Astrocyte of the spinal cord (primary cell): ENCODE results near the gene RAPGEF2.
"Not testable (repeated sequence)": the region's sequence is repeated elsewhere in the genome, so short reads cannot be mapped to it uniquely, and the experiment has no call there.

Experiments used
- DNase-seq: peaks from one replicate; pipeline ENCODE4 v3.0.0; 2011; ENCODE audit warnings: low read depth, low spot score
- H3K4me3 ChIP-seq: 2 replicates; pipeline ENCODE4 v1.5.1; 2011; ENCODE audit warnings: low read depth, mild to moderate bottlenecking, low read length, moderate library complexity
- in situ Hi-C: cut with HindIII; loops from 2 replicates; pipeline ENCODE4 v1.10.0; 2017; ENCODE audit warnings: low sequenced_read_pairs
- TF ChIP-seq, protein P1 (sequence below): IDR thresholded peaks from 2 replicates; pipeline ENCODE4 v1.5.1; 2012; ENCODE audit warnings: low read depth, mild to moderate bottlenecking, low read length, inconsistent platforms

The RAPGEF2 gene

DNA sequence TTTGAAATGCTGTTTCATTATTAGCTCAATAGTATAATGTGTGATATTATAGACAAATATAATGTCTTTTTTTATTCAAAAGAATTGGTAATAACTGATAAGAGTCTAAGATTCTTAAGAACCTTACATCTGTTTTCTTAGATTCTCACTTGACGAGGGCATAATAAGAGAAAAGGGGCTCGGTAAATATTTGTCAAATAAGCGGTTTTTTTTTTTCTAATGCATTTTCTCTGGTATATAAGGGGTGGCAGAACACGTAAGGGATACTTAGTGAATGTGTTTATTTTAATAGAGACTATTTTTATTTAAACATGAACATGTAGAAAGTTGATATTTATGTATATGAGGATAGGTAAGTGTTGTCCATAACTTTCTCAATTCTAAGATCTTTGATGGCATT lies 200.6 kb downstream of the RAPGEF2 start:
- no peak for DNase-seq
- TF ChIP-seq, protein P1, sequence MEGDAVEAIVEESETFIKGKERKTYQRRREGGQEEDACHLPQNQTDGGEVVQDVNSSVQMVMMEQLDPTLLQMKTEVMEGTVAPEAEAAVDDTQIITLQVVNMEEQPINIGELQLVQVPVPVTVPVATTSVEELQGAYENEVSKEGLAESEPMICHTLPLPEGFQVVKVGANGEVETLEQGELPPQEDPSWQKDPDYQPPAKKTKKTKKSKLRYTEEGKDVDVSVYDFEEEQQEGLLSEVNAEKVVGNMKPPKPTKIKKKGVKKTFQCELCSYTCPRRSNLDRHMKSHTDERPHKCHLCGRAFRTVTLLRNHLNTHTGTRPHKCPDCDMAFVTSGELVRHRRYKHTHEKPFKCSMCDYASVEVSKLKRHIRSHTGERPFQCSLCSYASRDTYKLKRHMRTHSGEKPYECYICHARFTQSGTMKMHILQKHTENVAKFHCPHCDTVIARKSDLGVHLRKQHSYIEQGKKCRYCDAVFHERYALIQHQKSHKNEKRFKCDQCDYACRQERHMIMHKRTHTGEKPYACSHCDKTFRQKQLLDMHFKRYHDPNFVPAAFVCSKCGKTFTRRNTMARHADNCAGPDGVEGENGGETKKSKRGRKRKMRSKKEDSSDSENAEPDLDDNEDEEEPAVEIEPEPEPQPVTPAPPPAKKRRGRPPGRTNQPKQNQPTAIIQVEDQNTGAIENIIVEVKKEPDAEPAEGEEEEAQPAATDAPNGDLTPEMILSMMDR = no peak
- H3K4me3 ChIP-seq = no peak overlapping the region
- in situ Hi-C loops = no loop called here

DNA sequence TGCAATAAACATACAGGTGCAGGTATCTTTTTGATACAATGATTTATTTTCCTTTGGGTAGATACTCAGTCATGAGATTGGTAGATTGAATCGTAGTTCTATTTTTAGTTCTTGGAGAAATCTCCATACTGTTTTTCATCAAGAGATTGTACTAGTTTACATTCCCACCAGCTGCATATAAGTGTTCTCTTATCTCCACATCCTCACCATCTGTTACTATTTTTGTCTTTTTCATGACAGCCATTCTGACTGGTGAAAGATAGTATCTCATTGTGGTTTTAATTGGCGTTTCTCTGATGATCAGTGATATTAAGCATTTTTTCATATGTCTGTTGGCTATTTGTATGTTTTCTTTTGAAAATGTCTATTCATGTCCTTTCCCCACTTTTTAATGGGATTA lies 202.2 kb downstream of the RAPGEF2 start:
- in situ Hi-C loops = no loop called here
- DNase-seq = no peak
- TF ChIP-seq, protein P1 = no peak
- H3K4me3 ChIP-seq = no peak overlapping the region

DNA sequence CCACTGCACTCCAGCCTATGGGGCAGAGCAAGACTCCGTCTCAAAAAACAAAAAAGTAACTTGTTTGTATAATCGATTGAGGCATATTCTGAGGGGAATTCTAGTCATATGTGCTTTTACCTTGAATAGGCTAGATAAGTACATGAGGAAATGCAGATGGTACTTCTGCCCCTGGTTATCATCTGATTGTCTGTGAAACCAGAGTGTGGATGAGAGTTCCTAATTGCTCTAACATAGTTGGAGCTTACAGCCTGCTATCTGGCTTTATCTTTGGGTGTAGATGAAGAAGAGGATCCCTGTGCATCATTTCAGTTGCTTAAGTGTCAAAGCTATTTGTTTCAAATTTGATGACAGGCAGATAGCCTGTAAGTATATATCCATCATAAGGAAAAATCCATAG lies 205.1 kb downstream of the RAPGEF2 start:
- DNase-seq = no peak
- H3K4me3 ChIP-seq = no peak overlapping the region
- TF ChIP-seq, protein P1 = no peak
- in situ Hi-C loops = no loop called here

DNA sequence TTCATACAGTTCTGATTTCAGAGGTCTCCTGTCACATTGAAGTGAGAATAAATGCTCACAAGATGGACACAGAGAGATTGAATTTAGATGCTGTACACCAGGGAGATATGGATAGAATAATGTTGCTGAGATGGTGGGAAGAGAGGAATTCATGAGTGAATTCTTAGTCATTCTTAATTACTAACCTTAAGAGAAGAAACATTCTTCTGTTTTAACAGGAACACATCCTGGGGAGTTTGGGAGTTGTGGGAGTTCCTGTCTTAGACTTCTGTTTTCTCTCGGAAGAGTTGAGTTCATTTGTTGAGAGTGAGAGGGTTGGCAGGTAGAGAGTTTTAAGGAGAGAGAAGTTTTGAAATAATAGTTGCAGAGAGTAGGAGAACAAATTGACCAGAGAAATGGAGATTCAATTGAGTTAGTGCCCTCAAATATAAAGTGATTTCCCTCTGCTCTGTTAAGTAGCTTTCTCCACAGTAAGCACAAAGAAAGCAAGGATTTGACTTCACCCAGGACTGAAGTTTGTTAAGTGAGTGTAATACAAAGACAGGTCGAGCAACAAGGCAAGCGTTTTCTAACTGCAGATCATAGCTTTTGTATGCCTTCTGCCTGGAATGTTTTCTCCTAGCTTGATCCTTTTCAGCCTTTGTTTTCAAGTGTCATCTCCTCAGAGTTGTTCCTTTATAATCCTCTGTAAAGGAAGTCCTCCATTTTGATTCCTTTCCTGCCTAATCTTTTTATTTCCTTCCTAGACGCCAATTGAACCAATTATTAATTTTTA lies 205.9 kb downstream of the RAPGEF2 start:
- TF ChIP-seq, protein P1 = no peak
- DNase-seq = peak; percentile 69
- H3K4me3 ChIP-seq = no peak overlapping the region
- in situ Hi-C loops = no loop called here

DNA sequence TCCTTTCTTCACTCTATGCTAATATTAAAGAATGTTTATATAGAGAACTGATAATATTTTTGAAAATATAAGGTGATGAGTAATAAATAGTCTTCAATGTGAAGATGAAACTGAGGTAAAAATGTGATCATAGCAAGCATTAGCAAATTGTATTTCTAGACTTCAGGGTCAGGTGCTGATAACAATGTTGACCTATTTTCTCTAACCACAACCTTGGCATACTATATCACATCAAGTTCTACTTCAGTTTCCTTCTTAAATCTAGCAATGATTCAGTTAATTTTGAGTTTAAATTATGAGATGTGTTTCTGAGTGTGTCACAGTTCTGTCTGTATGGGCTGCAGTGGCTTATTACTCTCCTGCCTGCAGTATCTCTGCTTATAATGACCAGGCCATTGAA lies 209.4 kb downstream of the RAPGEF2 start:
- H3K4me3 ChIP-seq = no peak overlapping the region
- DNase-seq = no peak
- in situ Hi-C loops = no loop called here
- TF ChIP-seq, protein P1 = no peak

DNA sequence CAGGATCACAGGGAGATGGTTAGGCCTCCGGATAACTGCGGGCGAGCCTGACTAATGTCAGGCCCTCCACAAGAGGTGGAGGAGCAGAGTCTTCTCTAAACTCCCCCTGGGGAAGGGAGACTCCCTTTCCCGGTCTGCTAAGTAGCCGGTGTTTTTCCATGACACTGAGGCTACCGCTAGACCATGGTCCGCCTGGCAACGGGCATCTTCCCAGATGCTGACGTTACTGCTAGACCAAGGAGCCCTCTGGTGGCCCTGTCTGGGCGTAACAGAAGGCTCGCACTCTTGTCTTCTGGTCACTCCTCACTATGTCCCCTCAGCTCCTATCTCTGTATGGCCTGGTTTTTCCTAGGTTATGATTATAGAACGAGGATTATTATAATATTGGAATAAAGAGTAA lies 213.0 kb downstream of the RAPGEF2 start:
- H3K4me3 ChIP-seq, in situ Hi-C loops, DNase-seq: not testable (repeated sequence)

DNA sequence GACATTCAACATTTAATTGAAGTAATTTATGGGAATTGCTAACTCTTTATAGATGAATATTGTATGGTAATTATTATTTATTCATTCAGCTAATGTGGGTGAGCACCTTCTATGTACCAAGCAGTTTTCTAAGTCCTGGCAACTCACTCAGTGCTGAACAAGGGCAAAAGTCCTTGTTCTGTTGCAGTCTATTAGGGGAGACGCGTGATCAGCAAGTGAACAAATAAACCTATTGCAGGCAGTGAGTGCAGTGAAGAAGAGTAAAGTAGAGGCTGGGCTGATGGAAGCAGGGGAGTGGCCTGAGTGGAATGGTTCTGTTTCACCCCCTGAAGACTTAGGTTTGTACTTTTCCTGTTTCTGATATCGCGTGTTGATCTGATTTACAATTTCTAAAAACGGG lies 214.3 kb downstream of the RAPGEF2 start:
- H3K4me3 ChIP-seq = no peak overlapping the region
- in situ Hi-C loops = no loop called here
- DNase-seq = no peak
- TF ChIP-seq, protein P1 = no peak
